RCC 7860 (cell line): Measurements from ENCODE around the gene NCKAP1.
A peak's percentile ranks its signal among the peaks of the same experiment; 100 is the strongest.
"Not testable (repeated sequence)": the region's sequence is repeated elsewhere in the genome, so short reads cannot be mapped to it uniquely, and the experiment has no call there.

ENCODE experiments used
- DNase-seq: peaks from one replicate; pipeline ENCODE4 v3.0.0-alpha.2; 2015; ENCODE audit warnings: low spot score
- FAIRE-seq: peaks from 2 replicates; lab custom pipeline; 2012; peaks lifted over from hg19 to GRCh38; lab: Jason Lieb, UNC

Gene NCKAP1, protein sequence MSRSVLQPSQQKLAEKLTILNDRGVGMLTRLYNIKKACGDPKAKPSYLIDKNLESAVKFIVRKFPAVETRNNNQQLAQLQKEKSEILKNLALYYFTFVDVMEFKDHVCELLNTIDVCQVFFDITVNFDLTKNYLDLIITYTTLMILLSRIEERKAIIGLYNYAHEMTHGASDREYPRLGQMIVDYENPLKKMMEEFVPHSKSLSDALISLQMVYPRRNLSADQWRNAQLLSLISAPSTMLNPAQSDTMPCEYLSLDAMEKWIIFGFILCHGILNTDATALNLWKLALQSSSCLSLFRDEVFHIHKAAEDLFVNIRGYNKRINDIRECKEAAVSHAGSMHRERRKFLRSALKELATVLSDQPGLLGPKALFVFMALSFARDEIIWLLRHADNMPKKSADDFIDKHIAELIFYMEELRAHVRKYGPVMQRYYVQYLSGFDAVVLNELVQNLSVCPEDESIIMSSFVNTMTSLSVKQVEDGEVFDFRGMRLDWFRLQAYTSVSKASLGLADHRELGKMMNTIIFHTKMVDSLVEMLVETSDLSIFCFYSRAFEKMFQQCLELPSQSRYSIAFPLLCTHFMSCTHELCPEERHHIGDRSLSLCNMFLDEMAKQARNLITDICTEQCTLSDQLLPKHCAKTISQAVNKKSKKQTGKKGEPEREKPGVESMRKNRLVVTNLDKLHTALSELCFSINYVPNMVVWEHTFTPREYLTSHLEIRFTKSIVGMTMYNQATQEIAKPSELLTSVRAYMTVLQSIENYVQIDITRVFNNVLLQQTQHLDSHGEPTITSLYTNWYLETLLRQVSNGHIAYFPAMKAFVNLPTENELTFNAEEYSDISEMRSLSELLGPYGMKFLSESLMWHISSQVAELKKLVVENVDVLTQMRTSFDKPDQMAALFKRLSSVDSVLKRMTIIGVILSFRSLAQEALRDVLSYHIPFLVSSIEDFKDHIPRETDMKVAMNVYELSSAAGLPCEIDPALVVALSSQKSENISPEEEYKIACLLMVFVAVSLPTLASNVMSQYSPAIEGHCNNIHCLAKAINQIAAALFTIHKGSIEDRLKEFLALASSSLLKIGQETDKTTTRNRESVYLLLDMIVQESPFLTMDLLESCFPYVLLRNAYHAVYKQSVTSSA

DNA sequence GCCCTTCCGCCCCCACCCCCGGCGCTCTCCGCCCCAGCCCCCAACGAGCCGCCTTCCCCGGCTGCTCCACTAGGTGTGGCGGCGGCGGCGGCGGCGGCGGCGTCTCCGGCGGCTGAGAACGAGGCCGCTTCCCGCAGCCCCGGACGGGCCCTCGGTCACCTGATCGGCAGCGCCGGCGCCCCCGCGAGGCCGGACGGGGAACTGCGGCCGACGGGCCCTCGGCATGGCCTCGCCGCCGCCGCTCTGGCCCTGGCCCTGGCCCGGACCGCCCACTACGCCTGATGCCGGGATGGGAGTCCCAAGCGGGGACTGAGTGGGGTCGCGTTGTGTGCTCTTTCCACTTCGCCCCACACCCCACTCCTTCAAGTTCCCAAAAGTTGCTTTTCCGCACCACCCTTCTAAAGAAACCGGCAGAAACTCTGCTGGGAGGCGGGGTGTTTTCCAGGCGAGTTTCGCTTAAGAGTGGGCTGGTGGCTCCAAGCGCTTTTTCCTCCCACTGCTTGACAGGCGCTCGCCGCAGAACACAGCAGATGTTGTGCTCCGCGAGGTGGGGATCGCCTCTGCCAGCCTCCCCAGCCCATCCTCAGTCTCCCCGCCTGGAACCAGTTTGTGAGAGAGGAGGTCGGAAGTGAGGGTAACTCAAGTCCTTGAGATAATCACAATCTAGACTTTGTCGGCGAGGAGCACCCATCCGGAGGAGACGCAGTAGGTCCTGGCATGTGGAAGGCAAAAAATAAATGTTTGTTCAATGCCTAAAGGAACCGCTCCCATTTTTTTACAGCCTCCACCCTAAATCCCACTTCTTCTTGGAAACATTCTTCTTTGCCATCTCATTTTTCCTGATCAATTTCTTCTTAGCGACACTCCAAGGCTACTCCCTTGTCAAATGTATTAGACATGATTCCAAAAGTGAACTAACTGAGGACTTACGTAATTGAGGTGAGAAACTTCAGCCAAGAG, at the start of gene NCKAP1:
NCKAP1 (minus strand) TSS at position 117 of the 960 bp plus-strand sequence. CDS start 358 bp downstream, outside the sequence.
- no peak for FAIRE-seq
- DNase-seq, result peak; percentile 73

DNA sequence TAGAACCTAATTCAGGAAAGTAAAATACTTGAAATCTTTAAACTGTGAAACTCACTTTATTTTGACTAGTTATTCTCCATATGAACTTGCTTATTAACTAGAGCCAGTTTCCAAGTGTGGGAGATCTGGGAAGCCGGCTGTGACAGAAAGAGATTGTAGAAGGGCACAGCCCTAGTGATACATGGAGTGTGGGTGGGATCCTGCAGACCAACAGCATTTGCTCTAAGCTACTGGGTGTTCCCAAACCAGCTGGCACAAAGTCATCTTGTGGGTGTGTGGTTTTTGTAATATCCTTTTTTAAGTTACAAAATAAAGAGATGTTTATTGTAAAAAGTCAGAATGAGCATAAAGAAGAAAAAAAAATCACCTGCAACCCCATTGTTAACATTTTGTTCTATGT, 43.7 kb upstream of the NCKAP1 start:
- DNase-seq (no peak), FAIRE-seq (no peak)

DNA sequence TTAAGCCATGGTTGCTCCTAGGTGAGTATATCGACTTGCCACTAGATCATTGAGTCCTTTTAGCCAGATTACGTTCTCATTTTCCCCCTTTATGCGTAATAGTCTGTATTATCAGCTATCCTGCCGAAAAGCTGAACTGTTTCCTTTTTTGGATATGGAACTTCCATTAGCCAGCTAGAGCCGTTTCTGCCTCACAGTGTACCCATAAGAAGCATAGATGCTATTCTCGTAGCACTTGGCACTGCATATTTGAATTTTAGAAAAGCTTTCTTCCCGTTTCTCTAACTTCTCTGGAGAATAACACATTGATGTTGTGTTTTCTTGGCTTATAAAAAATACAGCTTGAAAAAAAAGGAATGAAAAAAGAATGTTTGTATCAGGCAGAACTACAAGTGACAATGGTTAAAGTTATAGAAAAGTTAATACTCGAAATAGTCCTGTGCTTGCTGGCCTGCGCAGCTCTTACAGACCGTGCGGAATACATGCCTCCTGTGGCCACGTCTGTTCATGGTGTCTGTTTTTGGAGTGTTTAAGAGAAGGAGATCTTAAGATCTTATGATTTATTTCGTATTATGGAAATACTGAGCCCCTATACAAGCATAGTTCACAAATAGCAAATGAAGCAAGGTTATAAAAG, 41.0 kb upstream of the NCKAP1 start:
- DNase-seq (no peak), FAIRE-seq (no peak)

DNA sequence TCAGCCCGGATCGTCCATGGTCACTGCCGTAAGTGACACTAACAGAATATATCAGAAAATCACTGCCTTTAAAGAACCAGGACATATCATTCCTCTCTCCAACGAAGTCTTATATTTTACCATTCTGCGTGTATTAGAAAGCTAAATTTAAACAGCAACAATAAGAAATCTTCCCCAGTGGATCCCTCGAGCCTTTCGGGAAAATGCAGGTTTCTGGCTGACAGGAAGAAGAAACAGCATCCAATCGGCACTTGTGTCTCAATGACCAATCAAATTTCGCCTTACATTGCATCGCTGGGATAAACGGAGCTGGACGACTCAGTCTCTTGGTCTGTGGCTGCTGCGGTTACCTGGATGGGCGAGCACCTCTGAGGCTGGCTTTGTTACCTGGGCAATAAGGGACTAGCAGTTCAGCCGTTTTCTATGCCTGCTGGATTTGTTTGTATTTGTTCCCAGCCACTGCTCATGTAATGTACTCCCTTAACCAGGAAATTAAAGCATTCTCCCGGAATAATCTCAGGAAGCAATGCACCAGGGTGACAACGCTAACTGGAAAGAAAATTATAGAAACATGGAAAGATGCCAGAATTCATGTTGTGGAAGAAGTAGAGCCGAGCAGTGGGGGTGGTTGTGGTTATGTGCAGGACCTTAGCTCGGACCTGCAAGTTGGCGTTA, 40.3 kb upstream of the NCKAP1 start, which contains the start of gene DUSP19:
DUSP19 (plus strand) TSS at position 284 of the 675 bp plus-strand sequence; CDS start at position 471, 187 bp downstream.
- FAIRE-seq, result peak; percentile 93

DNA sequence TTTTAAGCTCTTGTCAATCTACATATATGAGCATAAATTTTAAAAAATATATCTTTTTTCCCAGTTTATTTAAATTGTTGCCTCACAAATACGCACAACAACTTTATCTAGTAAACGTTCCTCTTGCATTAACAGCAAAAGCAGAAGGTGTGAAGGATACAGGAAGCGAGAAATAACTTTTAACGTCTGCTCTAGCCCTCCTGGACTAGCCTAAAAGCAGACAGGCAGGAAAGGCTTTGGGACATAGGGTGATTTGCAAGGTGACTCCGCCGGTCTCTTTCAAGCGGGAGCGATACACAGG, 39.9 kb upstream of the NCKAP1 start:
- DNase-seq, result no peak
- FAIRE-seq, result no peak

More for the DNA sequence above, 40.3 kb upstream of the NCKAP1 start, which contains the start of gene DUSP19:
- DNase-seq, result peak; percentile 93

DNA sequence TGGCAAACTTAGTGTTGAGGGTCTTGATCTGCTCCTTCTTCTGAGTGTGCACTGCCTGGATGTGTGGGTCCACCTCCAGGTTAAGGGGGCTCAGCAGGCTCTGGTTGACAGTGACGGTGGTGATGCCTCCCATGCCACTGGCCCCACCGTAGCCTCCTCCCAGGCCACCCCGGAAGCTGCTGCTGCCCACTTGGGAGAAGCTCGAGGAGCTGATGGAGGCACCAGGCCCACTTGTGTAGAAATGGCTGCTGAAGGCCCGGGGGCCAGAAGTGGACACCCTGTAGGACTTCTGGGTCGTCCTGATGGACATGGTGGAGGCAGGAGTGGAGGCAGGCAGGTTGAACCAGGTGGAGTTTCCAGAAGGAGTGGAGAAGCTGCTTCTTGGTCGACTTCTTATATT, 33.9 kb upstream of the NCKAP1 start:
- FAIRE-seq (no peak), DNase-seq (no peak)

DNA sequence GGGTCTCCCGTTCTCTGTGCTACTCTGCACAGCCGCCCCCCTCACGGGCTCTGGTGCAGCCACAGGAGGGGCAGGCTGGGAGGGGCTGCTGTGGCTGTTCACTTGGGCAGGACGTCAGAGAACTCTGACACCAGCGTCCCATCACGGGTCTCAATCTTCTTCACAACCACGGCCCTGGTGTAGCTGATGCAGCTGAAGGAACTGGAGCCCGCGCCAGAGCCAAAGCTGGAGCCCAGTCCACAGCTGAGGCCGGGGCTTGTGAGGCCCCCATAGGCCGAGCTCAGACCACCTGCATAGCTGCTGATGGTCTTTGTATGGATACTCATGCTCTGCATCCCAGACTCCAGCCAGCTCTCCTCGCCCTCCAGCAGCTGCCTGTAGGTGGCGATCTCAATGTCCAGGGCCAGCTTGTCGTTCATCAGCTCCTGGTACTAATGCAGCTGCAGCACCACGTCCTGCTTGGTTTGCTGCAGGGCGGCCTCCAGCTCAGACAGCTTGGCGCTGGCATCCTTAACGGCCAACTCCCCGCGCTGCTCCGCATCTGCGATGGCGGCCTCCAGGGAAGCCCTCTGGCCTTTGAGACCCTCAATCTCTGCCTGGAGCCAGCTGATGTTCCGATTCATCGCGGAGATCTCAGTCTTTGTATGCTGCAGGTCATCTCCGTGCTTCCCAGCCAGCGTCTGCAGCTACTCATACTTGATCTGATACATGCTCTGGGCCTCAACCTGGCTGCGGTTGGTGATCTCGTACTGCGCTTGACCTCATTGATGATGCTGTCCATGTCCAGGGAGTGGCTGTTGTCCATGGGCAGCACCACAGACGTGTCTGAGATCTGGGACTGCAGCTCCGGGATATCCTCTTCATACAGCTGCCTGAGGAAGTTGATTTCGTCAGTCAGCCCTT, 32.9 kb upstream of the NCKAP1 start:
- FAIRE-seq, result no peak
- no peak for DNase-seq

DNA sequence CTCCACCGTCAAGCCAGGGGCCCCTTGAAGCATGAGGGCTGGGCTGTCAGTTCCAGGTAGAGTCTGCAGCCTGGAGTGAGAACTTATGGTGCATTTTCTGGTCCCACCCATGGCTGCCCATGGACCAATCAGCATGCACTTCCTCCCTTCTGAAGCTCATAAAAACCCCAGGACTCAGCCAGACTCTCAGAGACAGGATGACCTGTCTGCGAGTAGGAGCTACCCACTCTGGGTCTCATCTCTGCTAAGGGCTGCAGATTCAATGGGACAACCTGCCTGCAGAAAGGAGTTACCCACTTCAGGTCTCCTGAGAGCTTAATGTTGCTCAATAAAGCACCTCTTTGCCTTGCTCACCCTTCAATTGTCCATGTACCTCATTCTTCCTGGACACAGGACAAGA, 30.9 kb upstream of the NCKAP1 start:
- FAIRE-seq (no peak), DNase-seq (no peak)

DNA sequence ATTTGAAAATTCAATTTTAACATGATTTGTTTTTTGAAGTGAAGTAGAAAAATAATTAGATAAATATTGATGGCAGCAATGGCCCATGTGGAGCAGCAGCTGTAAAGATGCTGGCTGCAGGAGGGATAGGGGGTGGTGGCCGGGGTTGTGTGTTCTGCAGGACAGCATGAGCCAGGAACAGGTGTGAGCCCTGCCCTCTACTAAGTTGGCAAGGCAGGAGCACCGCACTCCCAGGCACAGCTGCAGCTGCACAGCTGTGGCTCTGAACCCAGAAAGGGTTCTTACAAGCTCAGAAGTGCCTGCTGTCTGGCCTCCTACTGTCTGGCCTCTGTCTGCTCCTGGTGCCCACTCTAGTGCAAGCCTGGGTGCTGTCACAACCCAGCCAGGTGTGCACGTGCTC, 30.3 kb upstream of the NCKAP1 start:
- DNase-seq, result no peak
- FAIRE-seq, result no peak

DNA sequence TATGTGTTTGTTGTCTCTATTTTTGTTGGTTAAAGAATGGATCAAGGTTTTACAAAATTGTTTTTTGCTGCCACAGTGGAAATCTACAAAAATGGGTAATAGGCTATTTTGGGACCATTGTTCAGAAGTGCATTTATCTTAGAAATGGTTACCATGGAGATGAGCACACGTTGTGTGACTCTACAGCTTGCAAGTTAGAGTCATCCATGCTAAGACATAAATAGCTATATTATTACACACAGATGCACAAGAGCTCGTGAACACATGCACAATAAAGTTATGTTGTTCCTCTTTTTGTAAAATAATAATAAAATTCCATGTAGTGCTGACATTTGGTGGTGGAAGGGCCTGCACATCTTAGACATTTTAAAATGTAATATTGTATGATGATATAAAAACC, 24.8 kb upstream of the NCKAP1 start:
- DNase-seq, result no peak
- FAIRE-seq, result no peak

DNA sequence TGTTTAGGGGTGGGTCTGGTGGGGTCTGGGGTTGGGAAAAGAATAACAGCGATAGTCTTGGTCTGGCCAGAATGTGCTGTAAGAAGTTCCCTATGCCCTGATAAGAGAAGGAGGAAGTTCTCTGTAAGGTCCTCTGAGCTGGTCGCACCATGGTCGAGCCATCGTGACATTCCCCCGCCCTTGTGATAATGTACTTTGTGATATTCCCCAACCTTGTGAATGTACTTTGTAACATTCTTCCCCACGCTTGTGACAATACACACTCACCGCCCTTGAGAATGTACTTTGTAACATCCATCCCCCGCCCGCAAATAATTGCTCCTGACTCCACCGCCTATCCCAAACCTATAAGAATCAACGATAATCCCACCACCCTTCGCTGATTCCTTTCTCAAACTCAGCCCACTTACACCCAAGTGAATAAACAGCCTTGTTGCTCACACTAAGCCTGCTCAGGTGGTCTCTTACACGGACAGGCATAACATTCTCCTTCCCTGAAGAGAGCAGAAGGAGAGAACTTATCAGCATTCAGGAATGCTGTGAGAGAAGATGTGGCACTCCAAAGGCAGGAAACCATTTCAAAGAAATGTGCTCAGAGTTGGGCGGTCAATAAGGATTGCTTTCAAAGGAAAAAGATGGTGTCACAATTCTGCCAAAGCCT, 22.4 kb upstream of the NCKAP1 start:
- DNase-seq (no peak), FAIRE-seq (no peak)

DNA sequence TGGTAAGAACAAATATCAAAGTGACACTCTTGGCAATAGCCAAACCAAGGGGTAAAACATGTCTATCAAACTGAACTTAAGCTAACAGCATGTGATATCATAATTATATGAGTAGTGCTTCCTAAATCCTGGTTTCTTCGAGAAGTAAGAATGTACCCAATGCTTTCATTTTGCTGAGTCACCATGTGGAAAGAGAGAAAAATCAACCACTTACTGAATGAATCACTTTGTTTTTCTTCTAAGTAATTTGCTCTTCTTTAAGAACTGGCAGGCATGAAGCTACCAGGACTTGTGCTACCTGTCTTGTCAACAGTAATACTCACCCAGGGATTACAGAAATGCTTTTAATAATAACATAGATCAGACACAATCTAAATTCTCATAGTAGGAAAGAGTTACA, 21.3 kb upstream of the NCKAP1 start:
- DNase-seq (peak; percentile 74), FAIRE-seq (peak; percentile 90)

DNA sequence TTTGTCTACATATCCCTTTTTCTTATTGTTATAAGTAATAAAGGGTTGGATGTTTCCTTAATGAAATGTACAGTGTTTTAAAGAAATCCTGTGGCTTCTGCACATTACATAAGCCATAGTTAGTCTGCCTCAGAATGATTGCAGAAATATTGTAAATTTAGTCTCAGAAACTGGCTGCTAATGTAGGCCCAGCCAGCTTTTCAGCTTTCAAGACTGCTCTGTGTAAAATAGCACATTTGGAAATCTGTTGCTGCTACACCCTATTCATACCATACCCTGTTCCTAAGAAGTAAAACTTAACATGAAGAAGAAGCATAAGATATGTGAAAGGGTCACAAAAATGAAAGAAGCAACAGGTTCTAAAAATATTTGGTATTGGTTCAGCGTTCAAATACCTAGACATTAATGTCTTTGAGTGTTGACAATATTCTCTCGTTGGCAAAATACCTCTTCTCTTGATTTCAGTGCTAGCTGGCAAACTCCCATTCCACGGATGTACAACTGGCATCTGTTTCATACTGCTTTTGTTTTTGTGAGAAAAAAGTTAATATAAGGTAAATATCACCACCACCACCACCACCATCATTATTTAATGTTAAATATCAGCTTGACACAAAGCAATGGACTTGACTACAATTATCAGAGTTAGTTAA, 19.2 kb upstream of the NCKAP1 start:
- FAIRE-seq, result no peak
- DNase-seq, result no peak

DNA sequence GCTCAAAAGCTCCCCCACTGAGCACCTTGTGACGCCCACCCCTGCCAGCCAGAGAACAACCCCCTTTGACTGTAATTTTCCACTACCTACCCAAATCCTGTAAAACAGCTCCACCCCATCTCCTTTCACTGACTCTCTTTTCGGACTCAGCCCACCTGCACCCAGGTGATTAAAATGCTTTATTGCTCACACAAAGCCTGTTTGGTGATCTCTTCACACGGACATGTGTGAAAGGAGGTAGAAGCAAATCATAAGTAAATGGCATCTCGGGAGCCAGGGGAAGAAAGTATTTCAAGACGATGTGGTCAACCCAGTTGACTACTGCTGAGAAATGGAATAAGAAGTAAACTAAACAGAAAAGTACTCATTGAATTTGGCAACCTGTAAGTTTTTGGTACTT, 11.2 kb upstream of the NCKAP1 start:
- FAIRE-seq (no peak), DNase-seq (no peak)

DNA sequence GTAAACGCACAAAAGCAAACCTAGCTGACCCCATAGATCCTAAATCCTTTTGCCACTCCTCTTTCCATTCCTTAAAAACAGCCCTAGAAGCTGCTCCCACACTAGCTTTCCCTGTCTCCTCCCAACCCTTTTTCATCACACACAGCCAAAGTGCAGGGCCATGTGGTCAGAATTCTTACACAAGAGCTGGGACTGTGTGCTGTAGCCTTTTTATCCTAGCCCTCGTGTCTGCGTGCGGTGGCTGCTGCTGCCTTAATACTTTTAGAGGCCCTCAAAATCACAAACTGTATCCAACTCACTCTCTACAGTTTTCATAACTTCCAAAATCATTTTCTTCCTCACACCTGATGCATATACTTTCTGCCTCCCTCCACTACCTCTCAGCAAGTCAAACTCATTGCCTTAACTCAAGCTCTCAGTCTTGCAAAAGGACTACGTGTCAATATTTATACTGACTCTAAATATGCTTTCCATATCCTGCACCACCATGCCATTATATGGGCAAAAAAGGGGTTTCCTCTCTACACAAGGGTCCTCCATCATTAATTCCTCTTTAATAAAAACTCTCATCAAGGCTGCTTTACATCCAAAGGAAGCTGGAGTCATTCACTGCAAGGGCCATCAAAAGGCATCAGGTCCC, 9.3 kb upstream of the NCKAP1 start:
- FAIRE-seq, DNase-seq: not testable (repeated sequence)

DNA sequence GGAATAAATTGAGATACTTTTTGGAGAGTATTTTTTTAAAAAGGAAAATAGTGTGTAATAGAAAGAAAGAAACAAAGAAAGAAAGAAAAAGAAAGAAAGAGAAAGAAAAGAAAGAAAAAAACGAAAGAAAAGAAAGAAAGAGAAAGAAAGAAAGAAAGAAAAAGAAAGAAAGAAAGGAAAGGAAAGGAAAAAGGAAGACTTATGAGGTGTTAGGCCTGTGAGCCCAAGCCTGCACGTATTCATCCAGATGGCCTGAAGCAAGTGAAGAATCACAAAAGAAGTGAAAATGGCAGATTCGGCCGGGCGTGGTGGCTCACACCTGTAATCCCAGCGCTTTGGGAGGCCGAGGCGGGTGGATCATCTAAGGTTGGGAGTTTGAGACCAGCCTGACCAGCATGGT, 5.3 kb upstream of the NCKAP1 start:
- FAIRE-seq, DNase-seq: not testable (repeated sequence)

DNA sequence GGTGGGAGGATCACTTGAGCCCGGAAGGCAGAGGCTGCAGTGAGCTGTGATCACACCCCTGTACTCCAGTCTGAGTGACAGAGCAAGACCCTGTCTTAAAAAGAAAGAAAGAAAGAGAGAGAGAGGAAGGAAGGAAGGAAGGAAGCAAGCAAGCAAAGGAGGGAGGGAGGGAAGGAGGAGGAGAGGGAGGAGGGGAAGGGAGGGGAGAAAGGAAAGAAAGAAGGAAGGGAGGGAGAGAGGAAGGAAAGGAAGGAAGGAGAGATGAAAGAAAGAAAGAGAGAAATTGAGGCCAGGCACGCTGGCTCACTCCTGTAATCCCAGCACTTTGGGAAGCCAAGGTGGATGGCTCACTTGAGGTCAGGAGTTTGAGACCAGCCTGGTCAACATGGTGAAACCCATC, 2.3 kb upstream of the NCKAP1 start:
- no peak for DNase-seq
- FAIRE-seq, result no peak
